ENCODE results near the gene NOCT.

Gene NOCT

DNA sequence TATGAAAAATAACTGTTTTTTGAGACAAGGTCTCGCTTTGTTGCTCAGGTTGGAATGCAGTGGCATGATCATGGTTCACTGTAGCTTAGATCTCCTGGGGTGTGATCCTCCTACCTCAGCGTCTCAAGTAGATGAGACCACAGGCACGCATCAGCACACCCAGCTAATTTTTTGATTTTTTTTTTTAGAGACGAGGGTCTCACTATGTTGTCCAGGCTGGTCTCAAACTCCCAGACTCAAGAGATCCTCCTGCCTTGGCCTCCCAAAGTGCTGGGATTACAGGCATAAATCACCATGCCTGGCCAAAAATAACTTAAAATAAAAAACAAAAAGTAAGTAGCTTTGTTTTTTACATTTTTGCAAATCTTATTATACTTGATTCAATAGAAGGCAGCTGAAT lies 63.3 kb downstream of the NOCT start:
- TF ChIP-seq, protein P1, sequence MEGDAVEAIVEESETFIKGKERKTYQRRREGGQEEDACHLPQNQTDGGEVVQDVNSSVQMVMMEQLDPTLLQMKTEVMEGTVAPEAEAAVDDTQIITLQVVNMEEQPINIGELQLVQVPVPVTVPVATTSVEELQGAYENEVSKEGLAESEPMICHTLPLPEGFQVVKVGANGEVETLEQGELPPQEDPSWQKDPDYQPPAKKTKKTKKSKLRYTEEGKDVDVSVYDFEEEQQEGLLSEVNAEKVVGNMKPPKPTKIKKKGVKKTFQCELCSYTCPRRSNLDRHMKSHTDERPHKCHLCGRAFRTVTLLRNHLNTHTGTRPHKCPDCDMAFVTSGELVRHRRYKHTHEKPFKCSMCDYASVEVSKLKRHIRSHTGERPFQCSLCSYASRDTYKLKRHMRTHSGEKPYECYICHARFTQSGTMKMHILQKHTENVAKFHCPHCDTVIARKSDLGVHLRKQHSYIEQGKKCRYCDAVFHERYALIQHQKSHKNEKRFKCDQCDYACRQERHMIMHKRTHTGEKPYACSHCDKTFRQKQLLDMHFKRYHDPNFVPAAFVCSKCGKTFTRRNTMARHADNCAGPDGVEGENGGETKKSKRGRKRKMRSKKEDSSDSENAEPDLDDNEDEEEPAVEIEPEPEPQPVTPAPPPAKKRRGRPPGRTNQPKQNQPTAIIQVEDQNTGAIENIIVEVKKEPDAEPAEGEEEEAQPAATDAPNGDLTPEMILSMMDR (IDR thresholded peaks at IDR 0.05; ENCODE audit: insufficient read depth, missing control alignments) = no peak
- FAIRE-seq (no peak), DNase-seq (ENCODE audit: insufficient read length, low spot score) (no peak)

DNA sequence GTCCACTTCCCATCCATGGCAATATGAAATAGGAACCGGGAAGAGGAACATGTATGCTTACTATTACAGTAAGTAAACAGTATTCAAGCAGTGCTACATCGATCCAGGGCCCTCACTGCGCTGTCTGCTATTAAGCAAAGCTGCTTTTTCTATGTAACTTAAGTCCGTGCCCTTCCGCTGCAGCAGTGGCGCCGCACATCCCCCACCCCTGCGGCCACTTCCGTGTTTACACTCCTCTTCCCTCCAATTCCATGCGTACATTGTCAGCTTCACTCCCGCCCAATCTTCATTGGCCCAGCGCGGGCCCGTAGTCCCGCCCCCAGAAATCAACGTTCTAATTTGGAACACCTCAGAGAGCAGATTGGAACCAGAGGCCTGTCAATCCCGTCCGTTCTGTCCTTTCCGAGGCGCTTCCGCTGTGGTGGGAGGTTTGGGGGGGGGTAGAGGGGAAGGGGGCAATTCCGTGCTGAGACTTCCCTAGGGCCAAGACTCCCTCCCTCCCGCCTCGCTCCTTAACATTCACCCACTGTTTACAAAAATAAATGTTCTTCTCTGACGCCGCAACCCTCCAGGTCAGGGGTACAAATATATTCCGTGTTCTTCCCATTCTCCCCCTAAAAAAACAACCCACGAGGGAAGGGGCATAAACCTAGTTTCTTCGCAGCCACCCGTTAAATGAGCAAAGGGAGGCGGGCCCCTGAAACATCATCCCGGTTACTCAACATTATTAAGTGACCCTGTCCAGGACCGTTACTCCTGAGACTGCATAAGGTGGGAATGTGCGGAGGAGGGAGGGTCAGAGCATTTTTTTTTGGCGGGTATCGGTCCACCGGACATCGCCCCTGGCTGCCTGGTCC lies 67.4 kb downstream of the NOCT start:
- TF ChIP-seq, protein P1 (IDR thresholded peaks at IDR 0.05; ENCODE audit: insufficient read depth, missing control alignments) = no peak
- FAIRE-seq = no peak

DNA sequence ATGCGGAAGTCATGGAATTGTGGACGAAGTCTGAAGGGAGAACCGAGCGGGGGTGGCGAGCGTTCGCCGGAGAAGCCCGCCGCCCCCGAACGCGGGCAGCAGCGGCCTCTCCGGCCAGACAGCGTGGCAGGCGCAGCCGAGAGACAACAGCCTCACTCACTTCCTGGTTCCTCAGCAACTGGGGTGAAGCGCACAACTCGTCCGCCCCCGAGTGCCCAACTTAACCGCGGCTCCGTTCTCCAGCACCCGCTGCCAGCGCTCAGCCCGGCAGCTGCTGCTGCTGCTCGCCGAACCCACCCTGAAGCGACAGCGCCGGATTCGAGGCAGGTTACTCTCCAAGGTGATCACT lies 68.0 kb downstream of the NOCT start:
- no peak for FAIRE-seq
- TF ChIP-seq, protein P1 (IDR thresholded peaks at IDR 0.05; ENCODE audit: insufficient read depth, missing control alignments) = no peak
- DNase-seq (ENCODE audit: insufficient read length, low spot score) = no peak

More for the DNA sequence above, 67.4 kb downstream of the NOCT start:
- peak; percentile 62 for DNase-seq (ENCODE audit: insufficient read length, low spot score)

DNA sequence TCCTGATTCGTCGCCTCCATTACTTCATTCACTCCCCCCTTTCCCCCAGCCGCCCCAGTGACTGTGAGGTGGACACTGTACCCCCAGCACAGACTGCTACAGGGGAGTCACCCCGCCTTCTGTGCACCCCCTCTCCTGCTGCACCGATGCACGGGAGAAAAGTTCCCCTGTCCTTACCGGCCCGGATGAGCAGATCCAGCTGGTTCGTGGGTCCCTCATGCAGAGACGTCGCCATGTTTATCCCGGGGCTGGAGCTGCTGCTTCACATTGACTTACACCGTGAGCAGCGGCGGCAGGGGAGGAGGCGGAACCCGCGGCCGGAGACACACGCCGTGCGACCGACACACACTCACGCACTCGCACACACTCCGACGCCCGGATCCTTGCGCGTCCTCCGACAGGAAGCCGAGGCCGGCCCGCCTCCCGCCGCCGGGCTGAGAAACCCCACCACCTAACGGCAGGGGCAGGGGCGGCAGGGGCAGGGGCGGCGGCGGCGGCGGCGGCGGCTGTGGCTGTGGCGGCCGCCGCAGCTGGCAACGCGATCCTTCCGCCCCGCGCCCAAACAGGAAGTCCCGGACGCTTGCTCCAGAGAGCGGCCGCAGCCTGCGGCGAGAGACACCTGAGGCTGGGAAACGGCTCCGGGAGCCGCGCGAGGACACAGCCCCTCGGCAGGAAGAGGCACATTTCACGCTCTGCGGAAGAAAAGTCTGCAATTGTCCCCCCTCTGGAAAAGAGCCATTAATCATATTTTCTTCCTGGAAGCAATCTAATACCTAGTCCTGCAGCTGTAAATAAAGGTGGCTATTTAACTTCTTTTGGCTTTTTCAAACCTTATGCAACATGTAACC lies 68.6 kb downstream of the NOCT start:
- peak; percentile 31 for DNase-seq (ENCODE audit: insufficient read length, low spot score)

DNA sequence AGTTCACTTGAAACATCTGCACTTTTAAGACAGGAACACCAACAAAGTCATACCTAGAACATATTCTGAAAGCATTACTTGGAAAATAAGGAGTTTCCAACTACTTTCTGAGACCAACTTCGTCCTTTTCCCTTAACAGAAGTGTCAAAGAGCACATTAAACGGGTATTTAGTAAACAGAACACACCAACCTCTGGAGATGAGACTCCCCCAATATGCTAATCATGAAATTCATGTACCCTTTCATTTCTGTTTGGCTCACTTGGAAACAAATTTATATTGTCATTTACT lies 69.2 kb downstream of the NOCT start:
- FAIRE-seq (peak; percentile 76), DNase-seq (ENCODE audit: insufficient read length, low spot score) (no peak)
- TF ChIP-seq, protein P1 (IDR thresholded peaks at IDR 0.05; ENCODE audit: insufficient read depth, missing control alignments) = no peak

More for the DNA sequence above, 68.6 kb downstream of the NOCT start:
- no peak for FAIRE-seq
- TF ChIP-seq, protein P1 (IDR thresholded peaks at IDR 0.05; ENCODE audit: insufficient read depth, missing control alignments) = no peak

DNA sequence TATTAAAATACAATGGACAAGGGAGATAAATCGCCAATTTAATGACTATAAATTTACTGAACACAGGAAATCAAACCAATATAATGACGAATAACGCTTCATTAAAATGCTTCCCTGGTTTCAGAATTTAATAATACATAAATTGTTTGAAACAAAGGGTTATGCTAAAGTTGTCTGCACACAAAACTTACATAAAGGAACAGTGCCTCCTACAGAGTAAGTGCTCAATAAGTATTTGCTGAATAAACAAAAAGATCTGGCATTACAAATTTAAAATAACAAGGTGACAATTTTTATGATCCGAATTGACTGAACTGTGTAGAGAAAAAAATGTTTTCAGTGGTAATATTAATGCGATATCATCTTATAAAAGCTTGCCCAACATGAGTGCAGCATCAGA lies 69.6 kb downstream of the NOCT start:
- TF ChIP-seq, protein P1 (IDR thresholded peaks at IDR 0.05; ENCODE audit: insufficient read depth, missing control alignments) = peak; percentile 36
- peak; percentile 16 for FAIRE-seq
- DNase-seq (ENCODE audit: insufficient read length, low spot score) = no peak

DNA sequence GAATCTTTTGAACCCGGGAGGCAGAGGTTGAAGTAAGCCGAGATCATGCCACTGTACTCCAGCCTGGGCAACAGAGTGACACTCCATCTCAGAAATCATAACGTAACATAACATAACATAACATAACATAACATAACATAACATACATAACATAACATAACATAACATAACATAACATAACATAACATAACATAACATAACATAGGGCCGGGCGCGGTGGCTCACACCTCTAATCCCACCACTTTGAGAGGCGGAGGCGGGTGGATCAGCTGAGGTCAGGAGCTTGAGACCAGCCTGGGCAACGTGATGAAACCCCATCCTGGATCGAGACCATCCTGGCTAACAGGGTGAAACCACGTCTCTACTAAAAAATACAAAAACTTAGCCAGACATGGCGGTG lies 76.7 kb downstream of the NOCT start:
- TF ChIP-seq, protein P1 (IDR thresholded peaks at IDR 0.05; ENCODE audit: insufficient read depth, missing control alignments) = no peak
- FAIRE-seq (no peak), DNase-seq (ENCODE audit: insufficient read length, low spot score) (no peak)

Measured in D721Med (cell line).